Esophagus (tissue), 2 donors: Measurements from ENCODE around the gene KRTAP7-1. TPM values are rescaled to one million over a fixed set of nuclear protein-coding genes. Genes with fewer than 3 reads are reported as not detected.

ENCODE experiments used
- H3K27ac ChIP-seq, 2 donors: one replicate each; pipeline ENCODE4 v1.5.1; 2013; ENCODE audit warnings: low read depth in 2 of 2, mild to moderate bottlenecking in 2 of 2, inconsistent platforms in 1 of 2, low read length in 1 of 2, moderate library complexity in 1 of 2
- H3K27me3 ChIP-seq, 2 donors: one replicate each; pipeline ENCODE4 v1.6.1; 2013; ENCODE audit warnings: low read length in 2 of 2, control low read depth in 1 of 2, mild to moderate bottlenecking in 1 of 2; ENCODE audit not compliant: insufficient read depth in 2 of 2, control insufficient read depth in 1 of 2
- H3K36me3 ChIP-seq, 2 donors: one replicate each; pipeline ENCODE4 v1.6.1; 2013; ENCODE audit warnings: low read length in 1 of 2; ENCODE audit not compliant: control insufficient read depth in 2 of 2, insufficient read depth in 2 of 2
- H3K4me1 ChIP-seq, 2 donors: one replicate each; pipeline ENCODE4 v1.6.1; 2013; ENCODE audit warnings: low read length in 1 of 2; ENCODE audit not compliant: control insufficient read depth in 2 of 2, insufficient read depth in 2 of 2
- H3K4me3 ChIP-seq, 2 donors: one replicate each; pipeline ENCODE4 v1.5.1; 2013; ENCODE audit warnings: low read length in 2 of 2, mild to moderate bottlenecking in 2 of 2, low read depth in 1 of 2, moderate library complexity in 1 of 2
- H3K9me3 ChIP-seq, 2 donors: one replicate each; pipeline ENCODE4 v1.6.1; 2013; ENCODE audit warnings: mild to moderate bottlenecking in 2 of 2, low read depth in 1 of 2, low read length in 1 of 2, moderate library complexity in 1 of 2; ENCODE audit not compliant: control insufficient read depth in 2 of 2, insufficient read depth in 1 of 2
- WGBS, 2 donors: extraction: QIAGEN DNeasy Blood & Tissue Kit; methylation state at CpG; one replicate each; pipeline ENCODE4 v1.1.7; 2013; 5-methylcytosine and 5-hydroxymethylcytosine counted together
- polyA plus RNA-seq, 2 donors: library from polyadenylated mRNA; stranded (reverse); fragments of 200-250 nt; gene quantifications; one replicate each; pipeline ENCODE4 v1.2.3, GENCODE V29; 2013
- donor health status: healthy with polysubstance abuse.
- donor health status: Bipolar disorder and iron deficiency.

Gene KRTAP7-1
- polyA plus RNA-seq, 2 donors, result not detected

- no peaks in the 10 kb centered on the region for H3K27me3 ChIP-seq
- no peaks in the 10 kb centered on the region for H3K4me1 ChIP-seq
- no peaks in the 10 kb centered on the region for H3K36me3 ChIP-seq
- WGBS, 2 donors, result 82 to 88% methylated on average over 1 of the region's 1 CpG
- H3K4me3 ChIP-seq, result no peak overlapping the region
- H3K9me3 ChIP-seq, result no peaks in the 10 kb centered on the region
- H3K27ac ChIP-seq, result no peak overlapping the region
These were observed 29.0 kb downstream of the KRTAP7-1 start for GRCh38 chr21:30800605-30801004.

GRCh38 chr21:30793581-30794314 lies 35.8 kb downstream of the KRTAP7-1 start:
- Histone ChIP-seq H3K4me1 (no peaks in the 10 kb centered on the region), H3K4me3 (no peak overlapping the region), H3K27ac (no peak overlapping the region), H3K36me3 (no peaks in the 10 kb centered on the region), H3K27me3 (no peaks in the 10 kb centered on the region), H3K9me3 (no peaks in the 10 kb centered on the region)
- 46 to 62% methylated on average over 2 of the region's 2 CpGs for WGBS, 2 donors

DNA sequence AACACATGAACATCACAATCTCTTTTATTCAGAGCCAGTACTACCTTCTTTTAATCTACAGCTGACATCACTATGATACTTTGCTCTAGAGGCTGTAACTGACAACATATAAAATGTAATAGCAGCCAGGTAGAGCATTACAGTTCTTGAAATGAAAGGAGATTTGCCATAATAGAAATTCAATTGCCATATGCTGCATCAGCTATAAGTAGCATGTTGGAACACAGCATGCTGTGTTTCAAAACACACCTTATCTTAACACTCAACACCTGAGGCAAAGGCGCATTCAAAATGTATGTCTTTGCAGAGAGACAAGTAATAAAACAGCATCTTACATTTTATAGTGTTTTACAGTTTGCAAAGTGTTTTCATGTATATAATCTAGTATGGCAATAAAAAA lies 50.3 kb downstream of the KRTAP7-1 start:
- no peak overlapping the region for H3K4me3 ChIP-seq

More for the DNA sequence above, 50.3 kb downstream of the KRTAP7-1 start:
- Histone ChIP-seq H3K4me1 (no peaks in the 10 kb centered on the region), H3K27me3 (no peaks in the 10 kb centered on the region), H3K27ac (no peak overlapping the region), H3K36me3 (no peaks in the 10 kb centered on the region), H3K9me3 (no peaks in the 10 kb centered on the region)
- whole genome bisulfite sequencing, 2 donors, result 96% methylated on average over 1 of the region's 1 CpG

Other genes starting within 250 kb of the KRTAP7-1 start
- not detected for gene KRTAP22-2, start 239.4 kb downstream of the KRTAP7-1 start, polyA plus RNA-seq
- gene KRTAP6-3, start 237.3 kb downstream of the KRTAP7-1 start, polyA plus RNA-seq, result not detected
- not detected for gene KRTAP6-2, start 230.9 kb downstream of the KRTAP7-1 start, polyA plus RNA-seq
- gene KRTAP22-1, start 228.7 kb downstream of the KRTAP7-1 start, polyA plus RNA-seq, result not detected
- gene KRTAP6-1, start 215.8 kb downstream of the KRTAP7-1 start, polyA plus RNA-seq, result not detected
- not detected for gene KRTAP20-1, start 213.3 kb downstream of the KRTAP7-1 start, polyA plus RNA-seq
- not detected for gene KRTAP20-4, start 209.1 kb downstream of the KRTAP7-1 start, polyA plus RNA-seq
- gene KRTAP20-2, start 194.6 kb downstream of the KRTAP7-1 start, polyA plus RNA-seq, result not detected
- not detected for gene KRTAP20-3, start 186.9 kb downstream of the KRTAP7-1 start, polyA plus RNA-seq
- not detected for gene KRTAP21-3, start 111.0 kb downstream of the KRTAP7-1 start, polyA plus RNA-seq
- gene KRTAP21-2, start 82.5 kb downstream of the KRTAP7-1 start, polyA plus RNA-seq, result not detected
- gene KRTAP21-1, start 74.3 kb downstream of the KRTAP7-1 start, polyA plus RNA-seq, result not detected
- gene KRTAP8-1, start 16.5 kb downstream of the KRTAP7-1 start, polyA plus RNA-seq, result not detected
- not detected for gene KRTAP11-1, start 51.8 kb upstream of the KRTAP7-1 start, polyA plus RNA-seq
- not detected for gene KRTAP19-8, start 208.7 kb upstream of the KRTAP7-1 start, polyA plus RNA-seq